A549 (cell line): ENCODE measurements around the gene S1PR5. TPM values are rescaled to one million over a fixed set of nuclear protein-coding genes. Genes with fewer than 3 reads are reported as not detected.

ENCODE experiments used
- ATAC-seq, 2 experiments: fragments of 200-7000 bp in 1 of 2; fragments of >200 bp in 1 of 2; cut with Nextera tagmentation in 1 of 2; cut with Tn5 transposase in 1 of 2; 3 replicates each; pipeline versions ENCODE4 v1.8.0 to v1.9.1; 2018 to 2020; ENCODE audit warnings: mild to moderate bottlenecking in 1 of 2, moderate library complexity in 1 of 2
- CTCF ChIA-PET: fragments of 300-600 bp; sonication (Branson Sonifier 250); formaldehyde crosslinking; extraction: SDS; loops from one replicate; lab custom pipeline; 2021; ENCODE audit warnings: antibody characterized with exemption, inconsistent platforms; lab: Yijun Ruan, JAX
- POLR2A ChIA-PET: fragments of 350-600 bp; formaldehyde crosslinking; extraction: SDS; loops from one replicate; lab custom pipeline; 2021; ENCODE audit warnings: antibody characterized with exemption, inconsistent platforms; lab: Yijun Ruan, JAX
- DNase-seq, 2 experiments: peaks; one replicate each; pipeline versions ENCODE4 v3.0.0 to v3.0.0-alpha.2; 2011 to 2016; ENCODE audit warnings: low read depth in 1 of 2, low spot score in 1 of 2
- FAIRE-seq: peaks from 2 replicates; lab custom pipeline; 2011; peaks lifted over from hg19 to GRCh38; lab: Jason Lieb, UNC
- H3K27ac ChIP-seq, 2 experiments: fragments of >200 bp; sonication (Bioruptor Twin); formaldehyde crosslinking; 3 replicates each; pipeline ENCODE4 v1.5.1; 2016 to 2017
- H3K4me1 ChIP-seq: fragments of >200 bp; sonication (Bioruptor Twin); formaldehyde crosslinking; 3 replicates; pipeline ENCODE4 v1.6.1; 2016
- H3K4me2 ChIP-seq: fragments of >200 bp; sonication (Bioruptor Twin); formaldehyde crosslinking; 3 replicates; pipeline ENCODE4 v1.6.1; 2016
- H3K4me3 ChIP-seq: fragments of >200 bp; sonication (Bioruptor Twin); formaldehyde crosslinking; 3 replicates; pipeline ENCODE4 v1.5.1; 2016
- H3K9me3 ChIP-seq: fragments of >200 bp; sonication (Bioruptor Twin); formaldehyde crosslinking; 3 replicates; pipeline ENCODE4 v1.6.1; 2016
- CBX2 ChIP-seq: fragments of 200-600 bp; sonication (generic); IDR thresholded peaks from 2 replicates; pipeline ENCODE4 v1.6.1; 2016; ENCODE audit warnings: low read depth, mild to moderate bottlenecking, borderline replicate concordance
- FOSB ChIP-seq: fragments of 250-450 bp; sonication (Bioruptor Pico); IDR thresholded peaks from 2 replicates; pipeline ENCODE4 v1.5.0; 2020; ENCODE audit warnings: mild to moderate bottlenecking, moderate library complexity
- HES2 ChIP-seq: fragments of >200 bp; sonication (Bioruptor Twin); formaldehyde crosslinking; IDR thresholded peaks from 2 replicates; pipeline ENCODE4 v1.6.1; 2016
- HEYL ChIP-seq: fragments of 250-450 bp; sonication (Bioruptor Pico); IDR thresholded peaks from 2 replicates; pipeline ENCODE4 v1.8.0; 2021; ENCODE audit warnings: mild to moderate bottlenecking, moderate library complexity
- HOXA7 ChIP-seq: fragments of 250-450 bp; sonication (Bioruptor Pico); IDR thresholded peaks from 2 replicates; pipeline ENCODE4 v1.5.0; 2020; ENCODE audit warnings: mild to moderate bottlenecking, moderate library complexity
- JUNB ChIP-seq: fragments of >200 bp; sonication (Bioruptor Twin); formaldehyde crosslinking; IDR thresholded peaks from 2 replicates; pipeline ENCODE4 v1.6.1; 2016
- MAX ChIP-seq: IDR thresholded peaks from 2 replicates; pipeline ENCODE4 v1.6.1; 2012
- POLR2AphosphoS2 ChIP-seq: conservative IDR thresholded peaks from 2 replicates; pipeline ENCODE4 v1.6.1; 2012; ENCODE audit warnings: low read length, improper control_type of control experiment, inconsistent platforms
- RAD21 ChIP-seq, 2 experiments: fragments of >200 bp in 1 of 2; sonication (Bioruptor Twin) in 1 of 2; formaldehyde crosslinking in 1 of 2; IDR thresholded peaks in 1 of 2; conservative IDR thresholded peaks in 1 of 2; 2 replicates in 1 of 2; 3 replicates in 1 of 2; pipeline ENCODE4 v1.6.1; 2012 to 2018; ENCODE audit warnings: inconsistent platforms in 1 of 2
- RARB ChIP-seq: fragments of 250-450 bp; sonication (Bioruptor Pico); IDR thresholded peaks from 2 replicates; pipeline ENCODE4 v1.8.0; 2021; ENCODE audit warnings: mild to moderate bottlenecking, moderate library complexity
- RCOR1 ChIP-seq: fragments of 150-350 bp; IDR thresholded peaks from 2 replicates; pipeline ENCODE4 v1.6.1; 2014; ENCODE audit warnings: antibody characterized with exemption, low read length, low read depth
- RFX5 ChIP-seq: fragments of 450-650 bp; IDR thresholded peaks from 2 replicates; pipeline ENCODE4 v1.7.1; 2014; ENCODE audit warnings: antibody characterized with exemption, mild to moderate bottlenecking, moderate library complexity
- TP53 ChIP-seq: fragments of 250-450 bp; sonication (Bioruptor Pico); IDR thresholded peaks from 2 replicates; pipeline ENCODE4 v1.5.0; 2021; ENCODE audit warnings: mild to moderate bottlenecking, moderate library complexity
- USF2 ChIP-seq: fragments of 450-650 bp; IDR thresholded peaks from 2 replicates; pipeline ENCODE4 v1.6.1; 2014; ENCODE audit warnings: antibody characterized with exemption
- ZC3H11A ChIP-seq: fragments of 450-650 bp; IDR thresholded peaks from 2 replicates; pipeline ENCODE4 v1.6.1; 2014; ENCODE audit warnings: antibody characterized with exemption, mild to moderate bottlenecking
- ZFP36 ChIP-seq: fragments of 450-650 bp; IDR thresholded peaks from 2 replicates; pipeline ENCODE4 v1.6.1; 2014; ENCODE audit warnings: borderline replicate concordance; ENCODE audit not compliant: partially characterized antibody
- ZSCAN20 ChIP-seq: fragments of 250-450 bp; sonication (Bioruptor Pico); IDR thresholded peaks from 2 replicates; pipeline ENCODE4 v1.8.0; 2022; ENCODE audit warnings: mild to moderate bottlenecking, moderate library complexity
- WGBS: methylation state at CpG from one replicate; pipeline ENCODE4 v1.1.6; 2017; ENCODE audit errors: missing lambda C conversion rate; 5-methylcytosine and 5-hydroxymethylcytosine counted together
- polyA plus RNA-seq, 4 experiments: library from polyadenylated mRNA; depleted of rRNA in 3 of 4; stranded (reverse); fragments of >200 nt; fragmentation: RNase III in 1 of 4; extraction: RNeasy Plus Mini Kit Qiagen cat#74134 plus additional on column Dnase treatment in 1 of 4; gene quantifications; 2 replicates in 3 of 4; 3 replicates in 1 of 4; pipeline ENCODE4 v1.2.3, GENCODE V29; 2011 to 2017

Gene S1PR5
- polyA plus RNA-seq, 2 of the 4 experiments (the other 2 are of a cell fraction): 2.1 to 3.8 TPM

GRCh38 chr19:10521461-10522171 is 4.4 kb upstream of the S1PR5 start:
- Histone ChIP-seq H3K4me1 (peaks cover 7% of the 10 kb centered on the region; the same call in 1 of the 3 replicates), H3K9me3 (no peaks in the 10 kb centered on the region), H3K27ac (no peak overlapping the region), H3K4me2 (no peak overlapping the region), H3K4me3 (no peak overlapping the region)
- FAIRE-seq: no peak
- CTCF ChIA-PET: interaction anchor here (1.1 to 2.6 kb wide), 3 partner anchors 9 to 26 kb away, joined by 3 to 8 read pairs (median 4); no protein-coding TSS in a partner anchor
- no peak for DNase-seq
- 80% methylated on average over 12 of the region's 13 CpGs for WGBS
- TF ChIP-seq RCOR1 (no peak), RARB (CRISPR knock-in tag) (no peak), HES2 (no peak)
- ATAC-seq: no peak
- POLR2A ChIA-PET: no interaction called here

GRCh38 chr19:10520652-10521318 is 3.5 kb upstream of the S1PR5 start:
- Histone ChIP-seq H3K27ac (no peak overlapping the region), H3K9me3 (no peaks in the 10 kb centered on the region), H3K4me2 (no peak overlapping the region), H3K4me1 (peaks cover 11% of the 10 kb centered on the region; the same call in 1 of the 3 replicates), H3K4me3 (no peak overlapping the region)
- ChIA-PET CTCF (interaction anchor here (1.2 to 1.6 kb wide), 3 partner anchors 15 to 37 kb away, joined by 4 to 7 read pairs (median 6); no protein-coding TSS in a partner anchor), POLR2A (no interaction called here)
- ATAC-seq (no peak), DNase-seq (no peak), FAIRE-seq (no peak)
- WGBS: 90% methylated on average over 14 of the region's 15 CpGs
- no peak for TF ChIP-seq RAD21 (conservative IDR thresholded peaks at IDR 0.05 in 1 of 2, IDR thresholded peaks at IDR 0.05 in 1 of 2)
- TF ChIP-seq ZSCAN20: no peak
- no peak for TF ChIP-seq HEYL (CRISPR knock-in tag)
- no peak for TF ChIP-seq ZFP36

GRCh38 chr19:10519421-10519820 is 2.2 kb upstream of the S1PR5 start:
- CTCF ChIA-PET: interaction anchor here (0.6 to 1.6 kb wide), 8 partner anchors 8 to 334 kb away, joined by 3 to 7 read pairs (median 3); no protein-coding TSS in a partner anchor
- TF ChIP-seq ZC3H11A: no peak
- no peak for TF ChIP-seq JUNB
- TF ChIP-seq ZSCAN20: no peak
- no peak for DNase-seq
- H3K4me2 ChIP-seq: no peak overlapping the region
- no peaks in the 10 kb centered on the region for H3K9me3 ChIP-seq
- peaks cover 11% of the 10 kb centered on the region; the same call in 1 of the 3 replicates for H3K4me1 ChIP-seq
- H3K27ac ChIP-seq: no peak overlapping the region
- ATAC-seq: no peak
- FAIRE-seq: no peak
- POLR2A ChIA-PET: no interaction called here
- no peak overlapping the region for H3K4me3 ChIP-seq
- WGBS: 82% methylated on average over 7 of the region's 7 CpGs

- TF ChIP-seq CBX2 (no peak), USF2 (no peak), TP53 (no peak), ZSCAN20 (no peak), HES2 (no peak), POLR2AphosphoS2 (no peak), HOXA7 (CRISPR knock-in tag) (no peak), RFX5 (no peak), FOSB (CRISPR knock-in tag) (no peak), MAX (no peak)
- 53% methylated on average over 24 of the region's 33 CpGs for WGBS
- Histone ChIP-seq H3K9me3 (no peaks in the 10 kb centered on the region), H3K4me3 (no peak overlapping the region; the same call in 2 of the 3 replicates), H3K4me1 (peaks cover 11% of the 10 kb centered on the region; the same call in 1 of the 3 replicates), H3K27ac (peak overlapping the region in 1 of 2 experiments; percentile 93; a peak in 3 of 6 replicates), H3K4me2 (peak overlapping the region; percentile 99)
- DNase-seq: no peak
- ChIA-PET CTCF (interaction anchor here (0.8 to 1.6 kb wide), 5 partner anchors 8 to 97 kb away, joined by 3 to 7 read pairs (median 3); no protein-coding TSS in a partner anchor), POLR2A (interaction anchor here (0.7 kb wide), 1 partner anchor 13 kb away, joined by 13 read pairs; no protein-coding TSS in a partner anchor)
- FAIRE-seq: no peak
- peak in 1 of 2 experiments; percentile 20; a peak in 3 of 6 replicates for ATAC-seq
Measured at GRCh38 chr19:10518444-10519361, 1.5 kb upstream of the S1PR5 start.
